Bronchial epithelial cell (primary cell): ENCODE data around the gene MFSD11. TPM values are rescaled to one million over a fixed set of nuclear protein-coding genes. Genes with fewer than 3 reads are reported as not detected.
"Not testable (repeated sequence)": the region's sequence is repeated elsewhere in the genome, so short reads cannot be mapped to it uniquely, and the experiment has no call there.

Experiments used
- DNase-seq: peaks from one replicate; pipeline ENCODE4 v3.0.0-alpha.2; 2010; ENCODE audit warnings: low read depth
- FAIRE-seq: peaks from 2 replicates; lab custom pipeline; 2011; peaks lifted over from hg19 to GRCh38; lab: Jason Lieb, UNC
- H3K27me3 ChIP-seq: 2 replicates; pipeline ENCODE4 v1.5.1; 2011; ENCODE audit warnings: low read length; ENCODE audit not compliant: control insufficient read depth, insufficient read depth
- H3K36me3 ChIP-seq: 2 replicates; pipeline ENCODE4 v1.5.1; 2011; ENCODE audit warnings: low read length; ENCODE audit not compliant: control insufficient read depth, insufficient read depth
- H3K4me3 ChIP-seq: 2 replicates; pipeline ENCODE4 v1.5.1; 2011; ENCODE audit warnings: mild to moderate bottlenecking, low read depth, low read length, control low read depth
- CTCF ChIP-seq: IDR thresholded peaks from 2 replicates; pipeline ENCODE4 v1.5.1; 2011; ENCODE audit warnings: mild to moderate bottlenecking, moderate library complexity, low read length, control low read depth, inconsistent platforms; ENCODE audit not compliant: insufficient read depth, severe bottlenecking
- total RNA-seq: library from RNA; depleted of rRNA; stranded (reverse); fragments of >200 nt; gene quantifications from 2 replicates; pipeline ENCODE4 v1.2.1, GENCODE V29; 2014

The MFSD11 gene
- total RNA-seq, 1 donor from 2014 or later, result 17.1 TPM

DNA sequence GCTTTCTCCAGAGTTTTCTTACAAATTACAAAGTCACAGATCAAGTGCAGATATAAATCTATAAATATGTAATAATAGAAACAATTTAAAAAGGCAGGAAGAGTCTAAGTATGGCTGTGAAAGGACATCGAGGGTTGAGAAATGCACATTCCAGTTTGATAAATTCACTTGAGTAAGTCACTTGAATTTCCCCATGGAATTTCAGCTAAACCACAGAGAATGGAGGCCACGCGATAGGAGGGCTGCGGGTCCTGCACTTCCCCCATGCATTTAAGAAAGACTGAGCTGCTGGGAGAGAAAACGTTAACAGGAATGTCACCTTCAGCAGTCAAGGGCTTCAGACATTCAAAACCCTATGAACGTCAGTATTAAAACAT is 21.1 kb upstream of the MFSD11 start:
- H3K4me3 ChIP-seq, result no peak overlapping the region
- H3K27me3 ChIP-seq, result no peaks in the 10 kb centered on the region
- H3K36me3 ChIP-seq, result peaks cover 18% of the 10 kb centered on the region
- TF ChIP-seq CTCF, result no peak
- DNase-seq (no peak), FAIRE-seq (no peak)

DNA sequence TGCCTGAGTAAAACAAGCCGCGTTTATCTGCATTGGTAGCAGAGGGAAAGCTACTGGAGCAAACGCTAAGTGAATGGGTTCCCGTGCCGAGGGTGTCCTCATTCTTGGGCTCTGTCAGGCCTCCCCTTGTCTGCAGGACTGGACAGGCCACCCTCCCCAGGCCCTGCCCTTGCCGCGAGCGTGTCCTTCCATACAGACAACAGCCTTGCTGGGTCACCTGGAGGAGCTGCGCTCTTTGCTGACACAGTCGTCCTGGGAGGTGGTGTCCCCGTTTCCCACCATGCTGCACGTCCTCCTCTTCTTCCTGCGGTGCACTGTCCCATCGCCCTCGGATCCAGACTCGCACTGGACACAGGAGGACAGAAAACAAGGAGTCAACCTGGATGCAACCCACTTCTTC is 19.4 kb upstream of the MFSD11 start:
- no peak for FAIRE-seq
- H3K27me3 ChIP-seq, result no peaks in the 10 kb centered on the region
- DNase-seq, result no peak
- H3K4me3 ChIP-seq, result no peak overlapping the region
- TF ChIP-seq CTCF, result no peak
- peaks cover 25% of the 10 kb centered on the region for H3K36me3 ChIP-seq

GRCh38 chr17:76720211-76720610 is 17.7 kb upstream of the MFSD11 start:
- H3K36me3 ChIP-seq, result peaks cover 29% of the 10 kb centered on the region
- no peak for DNase-seq

GRCh38 chr17:76720941-76721340 is 17.0 kb upstream of the MFSD11 start:
- Histone ChIP-seq H3K4me3 (no peak overlapping the region), H3K36me3 (peaks cover 29% of the 10 kb centered on the region), H3K27me3 (no peaks in the 10 kb centered on the region)
- DNase-seq (no peak), FAIRE-seq (no peak)
- no peak for TF ChIP-seq CTCF

More at GRCh38 chr17:76720211-76720610, 17.7 kb upstream of the MFSD11 start:
- Histone ChIP-seq H3K4me3 (no peak overlapping the region), H3K27me3 (no peaks in the 10 kb centered on the region)
- FAIRE-seq, result no peak
- TF ChIP-seq CTCF, result no peak

DNA sequence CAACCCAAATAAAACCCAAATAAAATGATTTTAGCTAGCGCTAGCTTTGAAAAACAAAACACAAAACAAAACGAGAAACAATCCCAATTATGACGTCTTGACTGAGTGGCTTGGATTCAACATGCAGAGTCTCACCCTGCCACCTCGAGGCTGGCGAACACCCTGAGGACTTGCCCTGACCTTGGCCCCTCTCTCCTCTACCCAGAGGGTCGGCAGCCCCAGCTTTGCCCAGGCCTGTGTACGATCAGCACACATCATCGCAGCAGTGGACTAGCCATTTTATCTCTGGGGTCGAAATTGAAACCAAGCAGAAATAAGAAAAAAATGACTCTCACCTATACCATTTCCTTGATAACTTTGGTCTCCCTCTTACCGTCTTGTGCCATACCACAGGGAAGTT is 16.5 kb upstream of the MFSD11 start:
- FAIRE-seq (no peak), DNase-seq (no peak)
- Histone ChIP-seq H3K36me3 (peaks cover 29% of the 10 kb centered on the region), H3K4me3 (no peak overlapping the region), H3K27me3 (no peaks in the 10 kb centered on the region)
- TF ChIP-seq CTCF, result no peak

DNA sequence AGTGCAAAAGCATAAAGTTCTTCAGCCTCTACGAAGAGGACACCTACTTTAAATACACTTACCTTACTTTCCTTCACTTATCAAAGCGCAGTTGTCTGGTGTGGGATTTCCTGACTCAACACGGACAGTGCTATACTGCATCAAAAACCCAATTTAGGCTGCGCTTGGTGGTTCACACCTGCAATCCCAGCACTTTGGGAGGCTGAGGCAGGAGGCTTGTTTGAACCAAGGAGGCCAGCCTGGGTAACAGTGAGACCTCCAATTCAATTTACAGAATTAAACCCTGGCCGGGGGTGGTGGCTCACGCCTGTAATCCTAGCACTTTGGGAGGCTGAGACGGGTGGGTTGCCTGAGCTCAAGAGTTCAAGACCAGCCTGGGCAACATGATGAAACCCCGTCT is 15.6 kb upstream of the MFSD11 start:
- Histone ChIP-seq H3K36me3 (peaks cover 29% of the 10 kb centered on the region), H3K27me3 (no peaks in the 10 kb centered on the region), H3K4me3 (no peak overlapping the region)
- DNase-seq (no peak), FAIRE-seq (no peak)
- TF ChIP-seq CTCF, result no peak

- DNase-seq, FAIRE-seq, H3K4me3 ChIP-seq, H3K27me3 ChIP-seq: not testable (repeated sequence)
- H3K36me3 ChIP-seq, result peaks cover 29% of the 10 kb centered on the region
Measured at GRCh38 chr17:76722977-76723376, 14.9 kb upstream of the MFSD11 start.
